Sigmoid colon (tissue), 4 donors: ENCODE data around the gene BACE2.
"Not testable (repeated sequence)": the region's sequence is repeated elsewhere in the genome, so short reads cannot be mapped to it uniquely, and the experiment has no call there.

Source experiments
- CTCF ChIP-seq, 4 experiments: fragments of 450-650 bp in 3 of 4; fragments of 200-600 bp in 1 of 4; IDR thresholded peaks; one replicate each; pipeline ENCODE4 v1.5.1; 2016 to 2019; ENCODE audit warnings: antibody characterized with exemption in 4 of 4, mild to moderate bottlenecking in 3 of 4, moderate library complexity in 2 of 4
- EP300 ChIP-seq, 4 donors: sonication (generic); formaldehyde crosslinking; IDR thresholded peaks; one replicate each; pipeline ENCODE4 v1.6.1; 2017; ENCODE audit warnings: antibody characterized with exemption in 4 of 4
- POLR2A ChIP-seq, 2 donors: fragments of 450-650 bp; IDR thresholded peaks; one replicate each; pipeline ENCODE4 v1.6.1; 2016; ENCODE audit warnings: antibody characterized with exemption in 2 of 2, mild to moderate bottlenecking in 2 of 2, moderate library complexity in 2 of 2
- POLR2AphosphoS5 ChIP-seq, 4 donors: sonication (generic); formaldehyde crosslinking; IDR thresholded peaks; one replicate each; pipeline ENCODE4 v1.6.1; 2017; ENCODE audit warnings: antibody characterized with exemption in 4 of 4

- not testable (repeated sequence) for TF ChIP-seq CTCF, EP300, POLR2A, POLR2AphosphoS5 (IDR thresholded peaks at IDR 0.05)
Observed at GRCh38 chr21:41256231-41256630, 88.3 kb downstream of the BACE2 start.
